ENCODE measurements around the gene SQSTM1. TPM values are rescaled to one million over a fixed set of nuclear protein-coding genes. Genes with fewer than 3 reads are reported as not detected.

Gene SQSTM1
- total RNA-seq, 1 donor from 2014 or later: 146 TPM

GRCh38 chr5:179880066-179880650, 59.5 kb downstream of the SQSTM1 start:
- TF ChIP-seq CTCF (IDR thresholded peaks at IDR 0.05; ENCODE audit: unreplicated experiment): no peak
- Mint-ChIP-seq H3K36me3 (peaks cover 54% of the 10 kb centered on the region), H3K27ac (no peak overlapping the region), H3K9me3 (peaks cover 23% of the 10 kb centered on the region), H3K27me3 (ENCODE audit: low read depth) (no peaks in the 10 kb centered on the region), H3K4me3 (no peak overlapping the region), H3K4me1 (no peaks in the 10 kb centered on the region)
- DNase-seq (ENCODE audit: low spot score in 2 of 2, unreplicated experiment in 2 of 2): no peak

DNA sequence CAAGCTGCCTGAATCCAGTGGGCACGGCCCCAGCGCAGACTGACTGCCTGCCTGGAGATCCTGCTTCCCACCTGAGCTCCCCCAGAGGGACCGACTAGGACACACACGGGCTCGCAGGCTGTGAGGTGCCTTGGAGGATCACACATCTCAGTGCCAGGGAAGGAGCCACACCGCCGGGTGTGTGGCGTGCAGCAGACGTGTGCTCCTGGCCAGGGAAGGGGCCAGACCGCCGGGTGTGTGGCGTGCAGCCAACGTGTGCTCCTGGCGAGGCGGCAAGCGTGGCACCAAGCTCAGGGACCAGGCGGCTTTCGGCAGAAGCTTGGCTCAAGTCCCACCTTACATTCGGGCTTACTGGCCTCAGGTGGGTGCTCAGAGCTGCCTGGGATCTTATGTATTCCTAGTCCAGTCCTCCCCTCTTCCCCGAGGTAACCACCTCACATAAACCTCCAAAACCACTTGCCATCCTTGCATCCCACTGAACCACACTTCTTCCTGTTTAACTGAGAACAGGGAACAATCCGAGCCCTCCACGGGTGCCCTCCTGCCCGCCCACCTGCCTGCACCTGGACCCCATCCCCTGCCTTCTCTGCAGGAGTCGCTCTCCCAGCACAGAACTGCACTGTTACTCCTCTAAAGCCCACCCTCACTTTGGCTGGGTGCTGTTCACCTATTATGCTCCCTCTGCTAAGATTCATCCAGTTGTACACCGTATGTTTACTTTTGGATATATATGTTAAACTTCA, 60.3 kb downstream of the SQSTM1 start:
- H3K9me3 Mint-ChIP-seq: peaks cover 27% of the 10 kb centered on the region
- no peaks in the 10 kb centered on the region for H3K4me1 Mint-ChIP-seq
- H3K36me3 Mint-ChIP-seq: peaks cover 59% of the 10 kb centered on the region
- no peak overlapping the region for H3K4me3 Mint-ChIP-seq
- no peak overlapping the region for H3K27ac Mint-ChIP-seq
- no peak for TF ChIP-seq CTCF (IDR thresholded peaks at IDR 0.05; ENCODE audit: unreplicated experiment)
- no peak for DNase-seq (ENCODE audit: low spot score in 2 of 2, unreplicated experiment in 2 of 2)
- H3K27me3 Mint-ChIP-seq (ENCODE audit: low read depth): no peaks in the 10 kb centered on the region

DNA sequence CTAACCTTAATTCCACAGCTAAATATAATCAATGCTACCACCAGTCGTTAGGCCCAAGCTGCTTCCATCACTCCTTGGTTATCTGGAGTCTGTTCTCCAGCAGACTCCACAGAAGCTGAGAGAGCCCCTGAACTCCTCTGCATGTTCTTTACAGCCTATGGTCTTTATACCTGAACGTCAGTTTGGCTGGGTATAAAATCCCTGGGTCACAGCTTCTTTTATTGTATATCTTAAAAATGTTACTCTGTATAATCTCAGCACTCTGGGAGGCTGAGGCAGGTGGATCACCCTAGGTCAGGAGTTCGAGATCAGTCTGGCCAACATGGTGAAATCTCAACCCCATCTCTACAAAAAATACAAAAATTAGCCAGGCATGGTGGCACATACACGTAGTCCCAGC, 61.6 kb downstream of the SQSTM1 start:
- peaks cover 65% of the 10 kb centered on the region for H3K36me3 Mint-ChIP-seq
- no peak for TF ChIP-seq CTCF (IDR thresholded peaks at IDR 0.05; ENCODE audit: unreplicated experiment)

GRCh38 chr5:179883163-179883562, 62.5 kb downstream of the SQSTM1 start:
- no peak overlapping the region for H3K27ac Mint-ChIP-seq
- H3K9me3 Mint-ChIP-seq: peaks cover 27% of the 10 kb centered on the region
- H3K27me3 Mint-ChIP-seq (ENCODE audit: low read depth): no peaks in the 10 kb centered on the region
- H3K4me3 Mint-ChIP-seq: no peak overlapping the region
- peaks cover 66% of the 10 kb centered on the region for H3K36me3 Mint-ChIP-seq
- H3K4me1 Mint-ChIP-seq: no peaks in the 10 kb centered on the region
- TF ChIP-seq CTCF (IDR thresholded peaks at IDR 0.05; ENCODE audit: unreplicated experiment): no peak
- no peak for DNase-seq (ENCODE audit: low spot score in 2 of 2, unreplicated experiment in 2 of 2)

More for the DNA sequence above, 61.6 kb downstream of the SQSTM1 start:
- H3K27ac Mint-ChIP-seq: no peak overlapping the region
- H3K27me3 Mint-ChIP-seq (ENCODE audit: low read depth): no peaks in the 10 kb centered on the region
- H3K9me3 Mint-ChIP-seq: peaks cover 27% of the 10 kb centered on the region
- DNase-seq (ENCODE audit: low spot score in 2 of 2, unreplicated experiment in 2 of 2): no peak
- no peaks in the 10 kb centered on the region for H3K4me1 Mint-ChIP-seq
- H3K4me3 Mint-ChIP-seq: no peak overlapping the region

DNA sequence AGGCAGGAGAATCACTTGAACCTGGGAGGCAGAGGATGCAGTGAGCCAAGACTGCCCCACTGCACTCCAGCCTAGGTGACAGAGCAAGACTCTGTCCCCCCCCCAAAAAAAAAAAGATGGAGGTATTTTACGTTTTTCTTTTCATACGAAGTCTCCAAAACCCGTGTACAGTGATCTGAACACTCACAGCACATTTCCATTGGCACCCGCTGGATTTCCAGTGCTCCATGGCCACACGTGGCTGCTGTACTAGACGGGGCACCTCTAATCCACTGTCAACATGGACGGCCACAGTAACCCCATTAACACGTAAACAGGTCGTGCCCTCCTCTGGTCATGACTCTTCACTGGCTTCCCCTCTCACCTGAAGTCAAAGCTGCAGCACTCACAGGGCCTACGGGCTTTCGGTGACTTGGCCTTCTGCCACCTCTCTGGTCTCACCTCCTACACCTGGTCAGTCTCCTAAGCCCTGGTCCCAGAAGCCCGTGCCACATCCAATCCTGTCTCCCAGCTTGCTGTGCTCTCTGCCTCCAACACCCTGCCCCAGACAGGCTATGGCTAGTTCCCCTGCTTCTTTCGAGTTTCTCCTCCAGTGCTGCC, 64.9 kb downstream of the SQSTM1 start:
- H3K27me3 Mint-ChIP-seq (ENCODE audit: low read depth): no peaks in the 10 kb centered on the region
- H3K4me1 Mint-ChIP-seq: no peaks in the 10 kb centered on the region
- H3K36me3 Mint-ChIP-seq: peaks cover 79% of the 10 kb centered on the region
- H3K4me3 Mint-ChIP-seq: no peak overlapping the region
- no peak for DNase-seq (ENCODE audit: low spot score in 2 of 2, unreplicated experiment in 2 of 2)
- TF ChIP-seq CTCF (IDR thresholded peaks at IDR 0.05; ENCODE audit: unreplicated experiment): no peak
- peaks cover 27% of the 10 kb centered on the region for H3K9me3 Mint-ChIP-seq
- no peak overlapping the region for H3K27ac Mint-ChIP-seq
